Muscle layer of duodenum (tissue), 2 donors: Measurements from ENCODE around the gene SECISBP2L.
A peak's percentile ranks its signal among the peaks of the same experiment; 100 is the strongest.

Experiments used
- H3K27ac ChIP-seq: one replicate; pipeline ENCODE4 v1.7.0; 2013; ENCODE audit warnings: mild to moderate bottlenecking, low read length
- H3K27me3 ChIP-seq: one replicate; pipeline ENCODE4 v1.7.0; 2013; ENCODE audit warnings: low read depth, mild to moderate bottlenecking, control low read depth, low read length
- H3K36me3 ChIP-seq, 2 donors: one replicate each; pipeline ENCODE4 v1.7.0; 2013; ENCODE audit warnings: low read length in 2 of 2, control low read depth in 1 of 2, mild to moderate bottlenecking in 1 of 2; ENCODE audit not compliant: insufficient read depth in 2 of 2, control insufficient read depth in 1 of 2
- H3K4me1 ChIP-seq, 2 donors: one replicate each; pipeline ENCODE4 v1.7.0; 2013; ENCODE audit warnings: low read length in 2 of 2, mild to moderate bottlenecking in 2 of 2, control low read depth in 1 of 2, moderate library complexity in 1 of 2; ENCODE audit not compliant: insufficient read depth in 2 of 2, control insufficient read depth in 1 of 2
- H3K4me3 ChIP-seq, 2 donors: one replicate each; pipeline ENCODE4 v1.7.0; 2013; ENCODE audit warnings: low read length in 2 of 2, low read depth in 1 of 2, mild to moderate bottlenecking in 1 of 2
- H3K9me3 ChIP-seq, 2 donors: one replicate each; pipeline ENCODE4 v1.7.0; 2013; ENCODE audit warnings: low read length in 2 of 2, control low read depth in 1 of 2, mild to moderate bottlenecking in 1 of 2; ENCODE audit not compliant: control insufficient read depth in 1 of 2
- donor health status: healthy.

The SECISBP2L gene

GRCh38 chr15:48987142-48987541, 59.1 kb downstream of the SECISBP2L start:
- no peaks in the 10 kb centered on the region for H3K9me3 ChIP-seq
- peaks cover 19 to 20% of the 10 kb centered on the region in 2 donors for H3K36me3 ChIP-seq
- H3K27me3 ChIP-seq = no peaks in the 10 kb centered on the region
- H3K27ac ChIP-seq = no peak overlapping the region
- H3K4me1 ChIP-seq = peaks cover 3 to 11% of the 10 kb centered on the region in 2 donors
- H3K4me3 ChIP-seq = no peak overlapping the region

GRCh38 chr15:48986240-48986639, 60.0 kb downstream of the SECISBP2L start:
- no peaks in the 10 kb centered on the region for H3K9me3 ChIP-seq
- peaks cover 11% of the 10 kb centered on the region in 2 donors for H3K36me3 ChIP-seq
- H3K27ac ChIP-seq = no peak overlapping the region
- no peak overlapping the region for H3K4me3 ChIP-seq
- H3K27me3 ChIP-seq = no peaks in the 10 kb centered on the region
- peaks cover 3 to 11% of the 10 kb centered on the region in 2 donors for H3K4me1 ChIP-seq

GRCh38 chr15:48985516-48985915, 60.7 kb downstream of the SECISBP2L start:
- no peak overlapping the region for H3K27ac ChIP-seq
- H3K9me3 ChIP-seq = no peaks in the 10 kb centered on the region
- H3K4me1 ChIP-seq = peaks cover 3 to 11% of the 10 kb centered on the region in 2 donors
- no peak overlapping the region for H3K4me3 ChIP-seq
- H3K27me3 ChIP-seq = no peaks in the 10 kb centered on the region
- H3K36me3 ChIP-seq = peaks cover 6 to 7% of the 10 kb centered on the region in 2 donors

GRCh38 chr15:48984811-48985352, 61.4 kb downstream of the SECISBP2L start:
- Histone ChIP-seq H3K4me3 (no peak overlapping the region), H3K4me1 (peaks cover 3 to 11% of the 10 kb centered on the region in 2 donors), H3K27ac (peak overlapping the region; percentile 3), H3K9me3 (no peaks in the 10 kb centered on the region), H3K36me3 (peaks cover 6 to 7% of the 10 kb centered on the region in 2 donors), H3K27me3 (no peaks in the 10 kb centered on the region)

GRCh38 chr15:48984021-48984710, 62.1 kb downstream of the SECISBP2L start:
- Histone ChIP-seq H3K27ac (peak overlapping the region; percentile 3), H3K27me3 (no peaks in the 10 kb centered on the region), H3K4me1 (peaks cover 3 to 11% of the 10 kb centered on the region in 2 donors), H3K4me3 (no peak overlapping the region), H3K36me3 (peaks cover 6 to 7% of the 10 kb centered on the region in 2 donors), H3K9me3 (no peaks in the 10 kb centered on the region)

- Histone ChIP-seq H3K4me3 (no peak overlapping the region), H3K9me3 (no peaks in the 10 kb centered on the region), H3K27me3 (no peaks in the 10 kb centered on the region), H3K4me1 (peaks cover 3 to 11% of the 10 kb centered on the region in 2 donors), H3K27ac (no peak overlapping the region), H3K36me3 (peaks cover 5% of the 10 kb centered on the region in 2 donors)
These were observed 62.9 kb downstream of the SECISBP2L start for GRCh38 chr15:48983300-48983699.

GRCh38 chr15:48981941-48982340, 64.3 kb downstream of the SECISBP2L start:
- H3K9me3 ChIP-seq = no peaks in the 10 kb centered on the region
- no peaks in the 10 kb centered on the region for H3K27me3 ChIP-seq
- H3K4me1 ChIP-seq = peaks cover 3 to 11% of the 10 kb centered on the region in 2 donors
- H3K4me3 ChIP-seq = no peak overlapping the region
- H3K36me3 ChIP-seq = no peaks in the 10 kb centered on the region
- no peak overlapping the region for H3K27ac ChIP-seq

DNA sequence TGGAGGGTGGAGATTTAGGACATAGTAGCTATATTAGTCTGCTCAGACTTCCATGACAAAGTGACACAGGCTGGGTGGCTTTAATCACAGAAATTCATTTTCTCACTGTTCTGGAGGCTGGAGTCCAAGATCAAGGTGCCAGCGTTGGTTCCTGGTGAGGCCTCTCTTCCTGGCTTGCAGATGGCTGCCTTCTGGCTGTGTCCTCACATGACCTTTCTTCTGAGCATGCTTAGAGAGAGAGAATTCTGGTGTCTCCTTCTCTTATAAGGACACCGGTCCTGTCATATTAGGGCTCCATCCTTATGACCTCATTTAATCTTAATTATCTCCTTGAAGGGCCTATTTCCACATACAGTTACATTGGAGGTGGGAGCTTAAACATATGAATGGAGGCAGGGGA, 67.6 kb downstream of the SECISBP2L start:
- no peaks in the 10 kb centered on the region for H3K36me3 ChIP-seq
- H3K9me3 ChIP-seq = no peaks in the 10 kb centered on the region
- no peaks in the 10 kb centered on the region for H3K27me3 ChIP-seq
- H3K4me1 ChIP-seq = peaks cover 0 to 5% of the 10 kb centered on the region in 2 donors
- no peak overlapping the region for H3K27ac ChIP-seq
- H3K4me3 ChIP-seq = no peak overlapping the region

DNA sequence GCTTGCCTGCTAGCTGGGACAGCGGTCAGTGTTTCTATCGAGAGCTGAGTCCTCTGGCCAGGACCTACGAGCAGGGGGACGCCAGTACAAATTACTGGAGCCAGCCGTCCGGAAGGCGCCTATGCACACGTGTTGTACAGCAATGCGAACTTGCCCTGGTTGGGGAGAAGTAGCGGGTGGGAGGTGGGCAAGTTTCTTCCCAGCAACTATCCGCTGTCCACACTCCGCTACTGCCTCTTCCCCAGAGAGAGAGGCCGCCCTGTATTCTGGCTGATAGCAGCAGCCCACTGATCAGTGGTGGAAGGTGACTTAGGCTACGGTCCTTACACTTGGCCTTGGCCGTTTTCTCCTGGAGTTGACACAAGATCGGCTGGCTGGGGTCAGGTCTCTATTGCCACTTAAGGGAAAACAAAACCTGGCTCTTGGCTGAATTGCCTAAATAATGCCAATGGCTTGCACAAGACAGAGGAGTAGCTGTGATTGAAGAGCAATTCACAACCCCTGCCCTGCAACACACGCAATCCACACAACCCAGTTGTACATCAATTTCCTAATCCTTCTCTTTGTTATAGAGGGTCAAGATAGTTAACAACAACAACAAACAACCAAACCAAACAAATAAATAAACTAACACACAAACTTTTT, 69.7 kb downstream of the SECISBP2L start:
- H3K4me1 ChIP-seq = peaks cover 0 to 4% of the 10 kb centered on the region in 2 donors
- H3K27ac ChIP-seq = peak overlapping the region; percentile 54
- no peaks in the 10 kb centered on the region for H3K9me3 ChIP-seq
- H3K36me3 ChIP-seq = no peaks in the 10 kb centered on the region
- H3K4me3 ChIP-seq = peak overlapping the region in 1 of 2 donors; percentile 61
- no peaks in the 10 kb centered on the region for H3K27me3 ChIP-seq

- Histone ChIP-seq H3K4me3 (peak overlapping the region; percentile 60 to 61), H3K36me3 (no peaks in the 10 kb centered on the region), H3K27me3 (no peaks in the 10 kb centered on the region), H3K4me1 (peaks cover 0 to 4% of the 10 kb centered on the region in 2 donors), H3K27ac (peak overlapping the region; percentile 73), H3K9me3 (no peaks in the 10 kb centered on the region)
These were observed 70.5 kb downstream of the SECISBP2L start for GRCh38 chr15:48975472-48976419.

GRCh38 chr15:48974882-48975281, 71.4 kb downstream of the SECISBP2L start:
- Histone ChIP-seq H3K27me3 (no peaks in the 10 kb centered on the region), H3K4me3 (no peak overlapping the region), H3K27ac (no peak overlapping the region), H3K36me3 (no peaks in the 10 kb centered on the region), H3K9me3 (no peaks in the 10 kb centered on the region), H3K4me1 (peaks cover 0 to 4% of the 10 kb centered on the region in 2 donors)
